A549 (cell line): ENCODE data around the gene CLRN1. TPM values are rescaled to one million over a fixed set of nuclear protein-coding genes. Genes with fewer than 3 reads are reported as not detected.

Experiments
- ATAC-seq, 2 experiments: fragments of 200-7000 bp in 1 of 2; fragments of >200 bp in 1 of 2; cut with Nextera tagmentation in 1 of 2; cut with Tn5 transposase in 1 of 2; 3 replicates each; pipeline versions ENCODE4 v1.8.0 to v1.9.1; 2018 to 2020; ENCODE audit warnings: mild to moderate bottlenecking in 1 of 2, moderate library complexity in 1 of 2
- CTCF ChIA-PET: fragments of 300-600 bp; sonication (Branson Sonifier 250); formaldehyde crosslinking; extraction: SDS; loops from one replicate; lab custom pipeline; 2021; ENCODE audit warnings: antibody characterized with exemption, inconsistent platforms; lab: Yijun Ruan, JAX
- POLR2A ChIA-PET: fragments of 350-600 bp; formaldehyde crosslinking; extraction: SDS; loops from one replicate; lab custom pipeline; 2021; ENCODE audit warnings: antibody characterized with exemption, inconsistent platforms; lab: Yijun Ruan, JAX
- DNase-seq, 2 experiments: peaks; one replicate each; pipeline versions ENCODE4 v3.0.0 to v3.0.0-alpha.2; 2011 to 2016; ENCODE audit warnings: low read depth in 1 of 2, low spot score in 1 of 2
- FAIRE-seq: peaks from 2 replicates; lab custom pipeline; 2011; peaks lifted over from hg19 to GRCh38; lab: Jason Lieb, UNC
- H3K27ac ChIP-seq, 2 experiments: fragments of >200 bp; sonication (Bioruptor Twin); formaldehyde crosslinking; 3 replicates each; pipeline ENCODE4 v1.5.1; 2016 to 2017
- H3K4me1 ChIP-seq: fragments of >200 bp; sonication (Bioruptor Twin); formaldehyde crosslinking; 3 replicates; pipeline ENCODE4 v1.6.1; 2016
- H3K4me2 ChIP-seq: fragments of >200 bp; sonication (Bioruptor Twin); formaldehyde crosslinking; 3 replicates; pipeline ENCODE4 v1.6.1; 2016
- H3K4me3 ChIP-seq: fragments of >200 bp; sonication (Bioruptor Twin); formaldehyde crosslinking; 3 replicates; pipeline ENCODE4 v1.5.1; 2016
- H3K9me3 ChIP-seq: fragments of >200 bp; sonication (Bioruptor Twin); formaldehyde crosslinking; 3 replicates; pipeline ENCODE4 v1.6.1; 2016
- BCL3 ChIP-seq: fragments of >200 bp; sonication (Bioruptor Twin); formaldehyde crosslinking; IDR thresholded peaks from 3 replicates; pipeline ENCODE4 v1.6.1; 2016
- CBX2 ChIP-seq: fragments of 200-600 bp; sonication (generic); IDR thresholded peaks from 2 replicates; pipeline ENCODE4 v1.6.1; 2016; ENCODE audit warnings: low read depth, mild to moderate bottlenecking, borderline replicate concordance
- CBX8 ChIP-seq: fragments of 200-600 bp; sonication (generic); IDR thresholded peaks from 2 replicates; pipeline ENCODE4 v1.6.1; 2016
- CEBPB ChIP-seq, 2 experiments: fragments of >200 bp in 1 of 2; sonication (Bioruptor Twin) in 1 of 2; formaldehyde crosslinking in 1 of 2; IDR thresholded peaks; 2 replicates each; pipeline ENCODE4 v1.6.1; 2012 to 2016
- CHD2 ChIP-seq: fragments of 150-350 bp; IDR thresholded peaks from 2 replicates; pipeline ENCODE4 v1.6.1; 2014; ENCODE audit warnings: low read length; ENCODE audit not compliant: partially characterized antibody
- EHMT2 ChIP-seq: fragments of 200-600 bp; sonication (generic); IDR thresholded peaks from 2 replicates; pipeline ENCODE4 v1.6.1; 2016; ENCODE audit warnings: antibody characterized with exemption, low read depth, mild to moderate bottlenecking, moderate library complexity
- FOSL2 ChIP-seq, 2 experiments: fragments of 450-650 bp in 1 of 2; fragments of >200 bp in 1 of 2; sonication (Bioruptor Twin) in 1 of 2; formaldehyde crosslinking; IDR thresholded peaks; 2 replicates each; pipeline versions ENCODE4 v1.5.0 to v1.6.1; 2016 to 2020; ENCODE audit warnings: mild to moderate bottlenecking in 1 of 2, moderate library complexity in 1 of 2
- GATA3 ChIP-seq: IDR thresholded peaks from 2 replicates; pipeline ENCODE4 v1.6.1; 2012; ENCODE audit warnings: borderline replicate concordance
- HDAC2 ChIP-seq: fragments of 200-600 bp; sonication (generic); IDR thresholded peaks from 2 replicates; pipeline ENCODE4 v1.6.1; 2016
- HOXB13 ChIP-seq: fragments of 250-450 bp; sonication (Bioruptor Pico); IDR thresholded peaks from 2 replicates; pipeline ENCODE4 v1.5.0; 2020; ENCODE audit warnings: low read depth, mild to moderate bottlenecking, moderate library complexity
- JUNB ChIP-seq: fragments of >200 bp; sonication (Bioruptor Twin); formaldehyde crosslinking; IDR thresholded peaks from 2 replicates; pipeline ENCODE4 v1.6.1; 2016
- MAFK ChIP-seq: fragments of 450-650 bp; IDR thresholded peaks from 2 replicates; pipeline ENCODE4 v1.6.1; 2014; ENCODE audit not compliant: partially characterized antibody
- MAZ ChIP-seq: fragments of 150-350 bp; IDR thresholded peaks from 2 replicates; pipeline ENCODE4 v1.6.1; 2014; ENCODE audit warnings: antibody characterized with exemption, low read depth, low read length, borderline replicate concordance
- NFE2L2 ChIP-seq: fragments of 150-350 bp; conservative IDR thresholded peaks from 2 replicates; pipeline ENCODE4 v1.6.1; 2014; ENCODE audit warnings: low read length
- NPAS2 ChIP-seq: fragments of 250-450 bp; sonication (Bioruptor Pico); IDR thresholded peaks from 2 replicates; pipeline ENCODE4 v1.8.0; 2022; ENCODE audit warnings: mild to moderate bottlenecking, moderate library complexity, borderline replicate concordance
- PHF8 ChIP-seq: fragments of 200-600 bp; sonication (generic); IDR thresholded peaks from 2 replicates; pipeline ENCODE4 v1.6.1; 2016; ENCODE audit warnings: low read depth, mild to moderate bottlenecking, antibody characterized with exemption, moderate library complexity, borderline replicate concordance
- POLR2A ChIP-seq: IDR thresholded peaks from 2 replicates; pipeline ENCODE4 v1.6.1; 2012; ENCODE audit warnings: mild to moderate bottlenecking, low read length
- POLR2AphosphoS2 ChIP-seq: conservative IDR thresholded peaks from 2 replicates; pipeline ENCODE4 v1.6.1; 2012; ENCODE audit warnings: low read length, improper control_type of control experiment, inconsistent platforms
- RARB ChIP-seq: fragments of 250-450 bp; sonication (Bioruptor Pico); IDR thresholded peaks from 2 replicates; pipeline ENCODE4 v1.8.0; 2021; ENCODE audit warnings: mild to moderate bottlenecking, moderate library complexity
- RCOR1 ChIP-seq: fragments of 150-350 bp; IDR thresholded peaks from 2 replicates; pipeline ENCODE4 v1.6.1; 2014; ENCODE audit warnings: antibody characterized with exemption, low read length, low read depth
- TFCP2L1 ChIP-seq: fragments of 250-450 bp; sonication (Bioruptor Pico); IDR thresholded peaks from 2 replicates; pipeline ENCODE4 v1.5.0; 2021; ENCODE audit warnings: mild to moderate bottlenecking
- ZC3H11A ChIP-seq: fragments of 450-650 bp; IDR thresholded peaks from 2 replicates; pipeline ENCODE4 v1.6.1; 2014; ENCODE audit warnings: antibody characterized with exemption, mild to moderate bottlenecking
- ZNF302 ChIP-seq: fragments of 250-450 bp; sonication (Bioruptor Pico); IDR thresholded peaks from 2 replicates; pipeline ENCODE4 v1.9.0; 2021; ENCODE audit warnings: inconsistent platforms, mild to moderate bottlenecking, moderate library complexity
- ZSCAN20 ChIP-seq: fragments of 250-450 bp; sonication (Bioruptor Pico); IDR thresholded peaks from 2 replicates; pipeline ENCODE4 v1.8.0; 2022; ENCODE audit warnings: mild to moderate bottlenecking, moderate library complexity
- WGBS: methylation state at CpG from one replicate; pipeline ENCODE4 v1.1.6; 2017; ENCODE audit errors: missing lambda C conversion rate; 5-methylcytosine and 5-hydroxymethylcytosine counted together
- polyA plus RNA-seq, 4 experiments: library from polyadenylated mRNA; depleted of rRNA in 3 of 4; stranded (reverse); fragments of >200 nt; fragmentation: RNase III in 1 of 4; extraction: RNeasy Plus Mini Kit Qiagen cat#74134 plus additional on column Dnase treatment in 1 of 4; gene quantifications; 2 replicates in 3 of 4; 3 replicates in 1 of 4; pipeline ENCODE4 v1.2.3, GENCODE V29; 2011 to 2017
- TF ChIP-seq, protein P1 (sequence below): fragments of 250-450 bp; sonication (Bioruptor Pico); IDR thresholded peaks from 2 replicates; pipeline ENCODE4 v1.5.0; 2021; ENCODE audit warnings: mild to moderate bottlenecking, moderate library complexity, borderline replicate concordance
- TF ChIP-seq, protein P2 (sequence below): IDR thresholded peaks from 2 replicates; pipeline ENCODE4 v1.6.1; 2012
- TF ChIP-seq, protein P3 (sequence below): fragments of 250-450 bp; sonication (Bioruptor Pico); IDR thresholded peaks from 2 replicates; pipeline ENCODE4 v1.5.0; 2020; ENCODE audit warnings: low read depth, mild to moderate bottlenecking, moderate library complexity

CLRN1 gene
- polyA plus RNA-seq, 2 of the 4 experiments (the other 2 are of a cell fraction) = not detected

DNA sequence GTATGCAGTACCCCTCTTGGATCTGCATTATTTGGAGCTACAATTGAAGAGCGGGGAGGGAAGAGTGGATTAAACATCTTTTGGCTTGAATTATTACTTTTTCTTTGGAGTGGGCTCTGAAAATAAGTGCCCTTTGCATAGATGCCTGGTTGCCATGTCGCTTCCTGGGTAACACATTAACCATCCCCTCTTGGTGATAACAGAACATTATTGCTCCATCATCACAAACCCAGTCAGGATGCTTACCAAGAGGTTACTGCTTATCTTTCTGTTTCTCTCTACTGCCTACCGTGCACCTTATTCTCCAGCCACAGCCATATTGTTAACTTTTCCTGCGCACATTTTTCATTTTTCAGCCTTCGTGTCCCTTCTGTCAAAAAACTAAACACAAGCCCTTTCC, 42.7 kb upstream of the CLRN1 start (continued):
- TF ChIP-seq, protein P1, sequence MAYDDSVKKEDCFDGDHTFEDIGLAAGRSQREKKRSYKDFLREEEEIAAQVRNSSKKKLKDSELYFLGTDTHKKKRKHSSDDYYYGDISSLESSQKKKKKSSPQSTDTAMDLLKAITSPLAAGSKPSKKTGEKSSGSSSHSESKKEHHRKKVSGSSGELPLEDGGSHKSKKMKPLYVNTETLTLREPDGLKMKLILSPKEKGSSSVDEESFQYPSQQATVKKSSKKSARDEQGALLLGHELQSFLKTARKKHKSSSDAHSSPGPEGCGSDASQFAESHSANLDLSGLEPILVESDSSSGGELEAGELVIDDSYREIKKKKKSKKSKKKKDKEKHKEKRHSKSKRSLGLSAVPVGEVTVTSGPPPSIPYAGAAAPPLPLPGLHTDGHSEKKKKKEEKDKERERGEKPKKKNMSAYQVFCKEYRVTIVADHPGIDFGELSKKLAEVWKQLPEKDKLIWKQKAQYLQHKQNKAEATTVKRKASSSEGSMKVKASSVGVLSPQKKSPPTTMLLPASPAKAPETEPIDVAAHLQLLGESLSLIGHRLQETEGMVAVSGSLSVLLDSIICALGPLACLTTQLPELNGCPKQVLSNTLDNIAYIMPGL (CRISPR knock-in tag) = no peak

- ATAC-seq = no peak
- no peak for FAIRE-seq
- WGBS = 19% methylated on average over 4 of the region's 4 CpGs
- no peak for DNase-seq
- Histone ChIP-seq H3K4me1 (no peaks in the 10 kb centered on the region), H3K4me2 (no peak overlapping the region), H3K4me3 (no peak overlapping the region), H3K27ac (no peak overlapping the region), H3K9me3 (peaks cover 2% of the 10 kb centered on the region; the same call in 1 of the 3 replicates)
- POLR2A ChIA-PET = no interaction called here
- no peak for TF ChIP-seq HOXB13
- TF ChIP-seq RCOR1 = no peak
- CTCF ChIA-PET = interaction anchor here (1.6 kb wide), 1 partner anchor 72 kb away, joined by 4 read pairs; no protein-coding TSS in a partner anchor
These were observed 42.0 kb upstream of the CLRN1 start for GRCh38 chr3:151014501-151015018.

GRCh38 chr3:151012753-151013152, 40.2 kb upstream of the CLRN1 start:
- 53% methylated on average over 3 of the region's 3 CpGs for WGBS

GRCh38 chr3:151011427-151011826, 38.9 kb upstream of the CLRN1 start:
- no peak for TF ChIP-seq NPAS2 (CRISPR knock-in tag)
- TF ChIP-seq BCL3 = no peak
- no peak for TF ChIP-seq CBX2
- TF ChIP-seq NFE2L2 = no peak
- TF ChIP-seq POLR2A = no peak
- TF ChIP-seq MAZ = no peak
- no peak for TF ChIP-seq MAFK
- TF ChIP-seq ZC3H11A = no peak
- TF ChIP-seq, protein P2, sequence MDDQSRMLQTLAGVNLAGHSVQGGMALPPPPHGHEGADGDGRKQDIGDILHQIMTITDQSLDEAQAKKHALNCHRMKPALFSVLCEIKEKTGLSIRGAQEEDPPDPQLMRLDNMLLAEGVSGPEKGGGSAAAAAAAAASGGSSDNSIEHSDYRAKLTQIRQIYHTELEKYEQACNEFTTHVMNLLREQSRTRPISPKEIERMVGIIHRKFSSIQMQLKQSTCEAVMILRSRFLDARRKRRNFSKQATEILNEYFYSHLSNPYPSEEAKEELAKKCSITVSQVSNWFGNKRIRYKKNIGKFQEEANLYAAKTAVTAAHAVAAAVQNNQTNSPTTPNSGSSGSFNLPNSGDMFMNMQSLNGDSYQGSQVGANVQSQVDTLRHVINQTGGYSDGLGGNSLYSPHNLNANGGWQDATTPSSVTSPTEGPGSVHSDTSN = no peak
- TF ChIP-seq GATA3 = no peak
- TF ChIP-seq HDAC2 = no peak
- TF ChIP-seq CHD2 = no peak
- TF ChIP-seq POLR2AphosphoS2 = no peak
- no peak for TF ChIP-seq CBX8
- no peak for TF ChIP-seq CEBPB (IDR thresholded peaks at IDR 0.05)
- no peak for TF ChIP-seq ZSCAN20 (CRISPR knock-in tag)
- Histone ChIP-seq H3K27ac (no peak overlapping the region), H3K4me2 (no peak overlapping the region), H3K4me1 (no peaks in the 10 kb centered on the region), H3K4me3 (no peak overlapping the region), H3K9me3 (peaks cover 2% of the 10 kb centered on the region; the same call in 1 of the 3 replicates)
- ATAC-seq = no peak
- no peak for FAIRE-seq
- POLR2A ChIA-PET = no interaction called here
- 45% methylated on average over 4 of the region's 4 CpGs for WGBS
- no peak for DNase-seq
- CTCF ChIA-PET = interaction anchor here (0.6 to 1.5 kb wide), 3 partner anchors 75 to 216 kb away, joined by 3 to 8 read pairs (median 4); partner anchors contain the start of gene MED12L

More at GRCh38 chr3:151012753-151013152, 40.2 kb upstream of the CLRN1 start:
- CTCF ChIA-PET = interaction anchor here (0.6 to 1.5 kb wide), 3 partner anchors 26 to 133 kb away, joined by 3 to 8 read pairs (median 4); partner anchors contain the start of gene MED12L
- DNase-seq (no peak), ATAC-seq (no peak), FAIRE-seq (no peak)
- Histone ChIP-seq H3K4me1 (no peaks in the 10 kb centered on the region), H3K27ac (no peak overlapping the region), H3K4me3 (no peak overlapping the region), H3K9me3 (peaks cover 2% of the 10 kb centered on the region; the same call in 1 of the 3 replicates), H3K4me2 (no peak overlapping the region)
- TF ChIP-seq, protein P3, sequence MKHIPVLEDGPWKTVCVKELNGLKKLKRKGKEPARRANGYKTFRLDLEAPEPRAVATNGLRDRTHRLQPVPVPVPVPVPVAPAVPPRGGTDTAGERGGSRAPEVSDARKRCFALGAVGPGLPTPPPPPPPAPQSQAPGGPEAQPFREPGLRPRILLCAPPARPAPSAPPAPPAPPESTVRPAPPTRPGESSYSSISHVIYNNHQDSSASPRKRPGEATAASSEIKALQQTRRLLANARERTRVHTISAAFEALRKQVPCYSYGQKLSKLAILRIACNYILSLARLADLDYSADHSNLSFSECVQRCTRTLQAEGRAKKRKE (CRISPR knock-in tag) = no peak
- no peak for TF ChIP-seq PHF8
- no peak for TF ChIP-seq TFCP2L1 (CRISPR knock-in tag)
- TF ChIP-seq ZNF302 = no peak
- TF ChIP-seq CBX8 = no peak
- TF ChIP-seq CHD2 = no peak
- TF ChIP-seq CBX2 = no peak
- TF ChIP-seq RARB = no peak
- TF ChIP-seq EHMT2 = no peak
- TF ChIP-seq GATA3 = no peak
- no peak for TF ChIP-seq JUNB
- TF ChIP-seq FOSL2 (IDR thresholded peaks at IDR 0.05) = no peak
- TF ChIP-seq FOSL2 (CRISPR knock-in tag; IDR thresholded peaks at IDR 0.05) = no peak
- POLR2A ChIA-PET = no interaction called here
